GM18519 (cell line): ENCODE results near the gene STK17A.
A peak's percentile ranks its signal among the peaks of the same experiment; 100 is the strongest.
"Not testable (repeated sequence)": the region's sequence is repeated elsewhere in the genome, so short reads cannot be mapped to it uniquely, and the experiment has no call there.

Experiments
- ATAC-seq: cut with Tn5 transposase; IDR thresholded peaks from one replicate; pipeline ENCODE4 v1.9.1; 2021; ENCODE audit warnings: mild to moderate bottlenecking, moderate library complexity; ENCODE audit not compliant: unreplicated experiment, low FRiP score

Gene STK17A

DNA sequence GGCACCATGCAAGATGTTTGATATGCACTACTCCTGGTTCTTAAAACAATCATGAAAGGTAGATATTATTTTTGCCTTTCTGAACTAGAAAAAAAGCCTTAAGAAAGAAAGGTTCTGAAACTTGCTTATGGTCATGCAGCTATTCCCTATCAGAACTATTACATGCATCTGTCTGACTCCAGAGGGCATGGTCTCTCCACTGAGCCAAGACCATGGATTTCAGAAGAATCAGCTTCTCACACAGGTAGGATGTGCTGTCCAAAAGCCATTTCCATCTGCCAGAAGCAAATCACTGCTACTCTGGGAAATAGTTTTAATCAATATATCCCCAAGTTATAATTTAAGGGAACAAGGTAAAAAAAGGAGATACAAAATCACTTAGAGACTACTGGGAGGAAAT is 69.5 kb downstream of the STK17A start:
- ATAC-seq: no peak

DNA sequence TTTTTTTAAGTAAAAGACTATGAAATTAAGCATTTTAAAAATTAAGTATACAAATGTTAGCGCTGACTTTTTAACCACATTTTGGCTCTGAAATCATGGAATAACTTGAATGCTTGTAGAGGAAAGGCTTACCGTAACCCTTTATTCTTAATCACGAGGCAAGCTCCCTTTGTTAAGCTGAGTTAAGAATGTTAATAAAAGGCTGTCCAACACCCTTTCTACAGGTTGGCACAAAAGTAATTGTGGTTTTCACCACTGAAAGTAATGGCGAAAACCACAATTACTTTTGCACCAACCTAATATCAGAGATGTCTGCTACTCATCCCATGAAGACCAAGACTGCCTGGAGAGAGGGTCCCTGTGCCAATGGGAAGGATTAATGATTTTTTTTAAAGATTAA is 70.6 kb downstream of the STK17A start:
- ATAC-seq: no peak

DNA sequence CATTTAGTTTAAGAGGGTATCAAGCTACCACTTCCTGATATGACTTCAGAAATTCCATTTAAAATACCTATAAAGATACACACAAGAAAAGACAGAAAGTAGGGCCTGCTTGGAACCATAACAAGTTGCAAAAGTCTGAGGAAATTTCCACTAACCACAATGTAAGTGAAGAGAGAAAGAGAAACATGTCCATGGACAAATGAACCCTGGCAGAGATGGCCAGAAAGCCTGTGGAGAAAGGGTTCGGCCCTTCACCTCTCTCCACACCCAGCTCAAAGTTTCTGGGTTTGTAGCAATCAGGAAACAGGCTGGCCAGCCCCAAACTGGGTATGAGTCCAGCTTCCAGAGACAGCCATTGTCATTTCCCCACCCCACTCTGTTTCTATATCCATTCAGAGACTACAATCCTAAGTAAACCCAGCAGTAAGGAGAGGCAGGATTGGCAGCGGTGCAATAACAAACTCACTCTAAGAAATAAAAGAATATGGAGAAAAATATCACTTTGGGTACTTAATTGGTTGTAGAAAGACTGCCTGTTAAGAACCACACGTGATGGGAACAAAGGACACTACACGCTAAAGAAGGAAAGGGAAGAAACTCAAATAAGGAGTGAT is 71.1 kb downstream of the STK17A start:
- ATAC-seq: no peak

DNA sequence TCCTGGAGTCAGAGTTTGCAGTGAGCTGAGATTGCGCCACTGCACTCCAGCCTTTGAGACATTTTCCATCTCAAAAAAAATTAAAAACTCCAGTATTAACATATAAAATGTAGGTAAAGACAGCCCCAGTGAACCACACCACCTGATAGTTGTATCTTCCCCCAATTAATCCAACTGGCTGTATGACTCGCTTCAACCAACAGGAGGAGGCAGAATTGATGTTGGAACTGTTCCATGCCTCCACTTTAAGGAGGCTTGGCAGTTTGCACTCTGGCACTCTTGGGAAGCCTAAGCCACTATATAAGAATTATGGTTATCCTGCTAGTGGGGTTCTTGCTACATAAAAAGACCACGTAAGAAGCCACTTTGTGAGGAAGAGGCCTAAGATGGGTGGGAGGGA is 72.7 kb downstream of the STK17A start:
- ATAC-seq: no peak

DNA sequence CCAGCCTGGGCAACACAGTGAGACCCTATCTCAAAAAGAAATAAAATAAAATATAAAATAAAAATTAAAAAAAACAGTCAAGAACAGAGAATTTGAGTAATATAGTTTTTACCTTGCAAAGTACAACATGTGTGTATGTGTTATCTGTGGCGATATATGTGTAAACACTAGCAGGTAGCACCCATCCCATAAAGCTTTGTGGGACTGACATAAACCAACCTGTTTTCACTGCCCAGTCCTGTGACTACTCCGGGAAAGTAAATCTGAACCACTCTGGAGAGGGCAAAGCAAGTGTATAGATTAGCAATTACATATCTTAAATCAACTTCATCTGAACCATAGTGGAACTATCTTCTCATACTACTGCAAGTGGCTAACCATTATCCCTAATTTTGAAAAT is 74.1 kb downstream of the STK17A start:
- ATAC-seq: no peak

DNA sequence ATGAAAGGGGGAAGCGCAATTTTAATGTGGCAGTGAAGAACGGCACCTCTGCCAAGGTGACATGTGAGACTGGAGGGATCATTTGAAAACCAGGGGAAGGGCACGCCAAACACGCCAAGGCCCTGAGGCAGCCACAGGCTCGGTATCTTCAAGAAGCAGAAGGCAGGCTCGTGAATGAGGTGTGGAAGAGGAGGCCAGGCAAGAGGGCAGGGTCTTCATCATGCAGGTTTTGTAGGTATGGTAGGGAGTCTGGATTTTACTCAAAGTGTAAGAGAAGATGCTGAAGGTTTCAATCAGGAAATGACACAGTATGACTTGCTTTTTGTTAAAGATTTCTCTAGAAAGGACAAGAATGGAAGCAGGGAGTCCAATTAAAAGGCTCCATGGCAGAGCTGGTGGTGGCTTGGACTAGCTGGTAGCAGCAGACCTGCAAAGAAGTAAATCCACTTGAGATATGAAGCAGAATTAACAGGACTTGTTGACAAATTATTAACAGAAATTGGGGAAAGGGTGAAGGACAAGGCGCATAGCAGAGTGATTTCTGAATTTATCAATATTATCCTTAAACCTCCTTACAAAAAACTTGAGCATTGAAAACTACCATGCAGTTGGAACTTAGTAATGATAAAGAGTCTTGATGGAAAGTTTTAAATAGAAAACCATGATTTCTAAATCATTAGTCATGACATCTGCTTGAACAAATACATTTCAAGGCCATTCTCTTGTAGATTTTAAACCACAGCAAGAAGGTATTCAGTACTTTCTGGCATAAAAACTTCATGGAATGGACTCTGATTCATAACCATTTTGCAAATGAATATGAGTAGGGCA is 76.0 kb downstream of the STK17A start:
- ATAC-seq: peak; percentile 75

DNA sequence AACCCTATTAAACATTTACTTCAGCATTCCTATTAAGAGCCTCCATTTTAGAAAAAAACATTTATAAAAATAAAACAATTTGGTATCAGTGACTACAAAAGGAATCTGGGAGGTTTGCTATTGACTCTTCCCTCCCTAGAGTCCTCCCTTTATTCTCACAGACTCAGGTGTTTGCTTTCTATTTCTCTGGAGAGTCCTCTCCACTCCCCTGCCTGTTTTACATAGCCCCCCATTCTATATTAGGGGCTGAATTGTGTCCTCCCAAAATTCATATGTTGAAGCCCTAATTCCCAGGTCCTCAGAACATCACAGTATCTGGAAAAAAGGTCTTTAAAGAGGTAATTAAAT is 76.6 kb downstream of the STK17A start:
- ATAC-seq: no peak

DNA sequence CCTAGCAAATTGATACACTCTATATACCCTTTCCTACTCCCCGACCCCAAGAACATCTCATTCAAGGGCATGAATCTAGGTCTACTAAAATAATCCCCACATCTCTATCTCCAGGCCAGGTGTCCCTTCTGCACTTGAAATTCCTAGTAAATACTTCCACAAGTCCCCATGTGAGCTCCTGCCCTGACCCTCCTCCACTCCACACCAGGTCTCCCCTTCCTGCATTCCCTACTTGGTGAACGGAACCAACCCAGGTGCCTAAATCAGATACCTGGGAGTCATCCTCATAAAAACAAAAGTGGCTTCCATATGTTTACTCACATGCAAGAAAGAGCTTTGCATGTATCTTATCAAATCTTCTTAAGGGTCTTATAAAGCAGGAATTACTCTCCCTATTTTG is 77.2 kb downstream of the STK17A start:
- no peak for ATAC-seq

DNA sequence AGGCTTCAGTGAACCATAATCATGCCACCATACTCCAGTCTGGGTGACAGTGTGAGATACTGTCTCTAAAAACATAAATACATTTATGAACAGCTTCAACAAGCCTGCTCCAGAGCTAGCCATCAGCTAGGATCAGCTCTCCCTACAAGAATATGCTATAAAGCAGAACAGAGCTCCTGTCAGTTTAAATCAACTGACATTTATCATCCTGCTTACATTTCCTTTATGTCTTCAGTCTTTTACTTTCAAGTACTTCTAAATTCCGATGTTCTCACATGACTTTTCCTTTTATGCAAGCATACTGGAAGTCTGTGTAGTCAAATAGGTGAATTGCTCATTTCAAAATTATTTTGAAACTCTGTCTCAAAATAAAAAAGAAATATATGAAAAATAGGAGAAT is 81.8 kb downstream of the STK17A start:
- no peak for ATAC-seq

DNA sequence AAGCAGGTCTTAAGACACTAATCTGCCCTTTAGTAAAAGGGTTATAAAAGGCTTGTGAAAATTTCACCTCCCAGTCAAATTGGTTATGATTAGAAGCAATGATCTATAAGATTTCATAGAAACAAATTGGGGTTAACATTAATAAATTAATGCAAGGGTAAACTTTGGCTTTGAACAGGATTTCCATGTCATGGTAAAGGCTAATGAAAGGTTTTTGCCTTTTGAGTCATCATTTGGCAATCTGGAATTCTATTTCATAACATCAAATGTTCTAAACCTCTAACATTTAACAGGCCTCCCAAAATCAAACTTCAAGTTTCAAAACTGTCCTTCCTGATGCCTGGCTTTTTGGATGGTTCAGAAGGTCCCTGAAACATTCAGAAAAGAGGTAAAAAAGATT is 84.0 kb downstream of the STK17A start:
- no peak for ATAC-seq

DNA sequence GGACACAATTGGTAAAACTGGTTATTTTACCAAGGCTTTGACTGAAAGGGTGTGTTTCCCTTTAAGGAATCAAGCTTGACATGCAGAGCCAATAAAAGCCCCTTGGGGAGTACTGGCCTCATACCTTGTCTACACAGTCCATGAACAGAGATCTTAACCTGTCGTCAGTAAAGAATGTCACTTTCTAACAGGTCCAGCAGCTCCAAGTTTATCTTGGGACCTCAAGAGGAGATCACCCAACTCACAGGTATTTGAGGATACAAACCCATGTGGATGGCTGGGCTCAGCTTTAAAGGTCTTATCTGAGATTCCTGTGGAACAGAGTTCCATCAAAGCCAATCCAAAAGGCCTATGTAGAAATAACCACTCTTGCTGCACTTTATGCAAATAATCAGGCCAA is 85.1 kb downstream of the STK17A start:
- ATAC-seq: no peak

DNA sequence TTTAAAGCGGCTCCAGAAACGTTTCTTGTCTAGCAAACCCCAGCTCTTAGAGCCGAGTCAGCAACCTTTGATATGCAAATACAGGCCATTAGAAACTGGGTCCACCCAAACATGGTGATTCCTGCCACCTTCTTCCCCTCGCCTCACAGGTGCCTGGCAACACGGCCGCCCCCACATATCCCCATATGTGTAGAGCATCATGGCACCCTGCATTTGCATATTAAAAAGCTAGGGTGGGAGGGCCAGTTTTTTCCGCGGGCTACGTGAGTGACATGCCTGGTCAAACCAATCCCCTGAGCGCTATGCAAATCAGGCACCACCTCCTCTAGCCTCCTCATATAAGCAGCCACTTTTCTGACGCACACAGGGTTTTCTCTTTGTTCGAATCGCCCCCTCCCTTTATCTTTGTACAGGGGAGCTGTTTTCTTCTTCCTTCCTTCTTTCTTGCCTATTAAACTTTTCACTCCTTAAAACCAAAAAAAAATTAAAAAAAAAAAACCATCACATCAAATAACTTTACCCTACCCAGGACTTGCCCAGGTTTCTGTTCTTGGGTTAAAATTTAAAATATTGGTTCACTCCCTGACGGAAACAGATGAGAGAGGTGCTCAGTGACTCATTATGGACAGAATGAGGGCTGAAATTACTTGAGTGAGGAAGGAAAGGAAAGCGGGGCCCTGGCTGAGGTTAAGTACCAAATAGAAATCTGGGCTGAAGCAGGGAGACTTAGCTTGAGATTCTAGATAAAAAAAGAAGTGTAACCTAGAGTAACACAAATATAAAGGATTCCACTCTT is 86.6 kb downstream of the STK17A start:
- no peak for ATAC-seq

DNA sequence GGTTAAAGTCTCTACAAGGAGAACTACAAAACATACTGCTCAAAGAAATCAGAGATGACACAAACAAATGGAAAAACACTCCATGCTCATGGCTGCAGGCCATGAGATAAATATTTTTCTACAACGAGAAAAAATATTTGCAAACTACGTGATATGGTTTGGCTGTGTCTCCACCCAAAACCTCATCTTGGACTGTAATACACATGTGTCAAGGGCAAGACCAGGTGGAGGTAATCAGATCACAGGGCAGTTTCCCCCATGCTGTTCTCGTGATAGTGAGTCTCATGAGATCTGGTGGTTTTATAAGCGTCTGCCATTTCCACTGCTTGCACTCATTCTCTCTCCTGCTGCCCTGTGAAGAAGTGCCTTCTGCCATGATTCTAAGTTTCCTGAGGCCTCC is 88.6 kb downstream of the STK17A start:
- ATAC-seq: no peak

DNA sequence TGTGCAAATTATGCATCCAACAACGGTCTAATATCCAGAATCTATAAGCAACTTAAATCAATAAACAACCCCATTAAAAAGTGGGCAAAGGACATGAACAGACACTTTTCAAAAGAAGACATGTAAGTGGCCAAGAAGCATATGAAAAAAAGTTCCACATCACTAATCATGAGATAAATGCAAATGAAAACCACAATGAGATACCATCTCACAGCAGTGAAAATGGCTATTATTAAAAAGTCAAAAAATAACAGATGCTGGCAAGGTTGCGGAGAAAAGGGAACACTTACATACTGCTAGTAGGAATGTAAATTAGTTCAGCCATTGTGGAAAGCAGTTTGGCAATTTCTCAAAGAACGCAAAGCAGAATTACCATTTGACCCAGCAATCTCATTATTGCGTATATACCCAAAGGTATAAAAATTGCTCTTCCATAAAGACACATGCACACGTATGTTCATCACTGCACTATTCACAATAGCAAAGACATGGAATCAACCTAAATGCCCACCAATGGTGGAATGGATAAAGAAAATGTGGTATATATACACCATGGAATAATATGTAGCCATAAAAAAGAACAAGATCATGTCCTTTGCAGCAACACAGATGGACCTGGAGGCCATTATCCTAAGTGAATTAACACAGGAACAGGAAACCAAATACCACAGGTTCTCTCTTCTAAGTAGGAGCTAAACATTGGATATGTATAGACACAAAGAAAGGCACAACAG is 90.5 kb downstream of the STK17A start:
- not testable (repeated sequence) for ATAC-seq

DNA sequence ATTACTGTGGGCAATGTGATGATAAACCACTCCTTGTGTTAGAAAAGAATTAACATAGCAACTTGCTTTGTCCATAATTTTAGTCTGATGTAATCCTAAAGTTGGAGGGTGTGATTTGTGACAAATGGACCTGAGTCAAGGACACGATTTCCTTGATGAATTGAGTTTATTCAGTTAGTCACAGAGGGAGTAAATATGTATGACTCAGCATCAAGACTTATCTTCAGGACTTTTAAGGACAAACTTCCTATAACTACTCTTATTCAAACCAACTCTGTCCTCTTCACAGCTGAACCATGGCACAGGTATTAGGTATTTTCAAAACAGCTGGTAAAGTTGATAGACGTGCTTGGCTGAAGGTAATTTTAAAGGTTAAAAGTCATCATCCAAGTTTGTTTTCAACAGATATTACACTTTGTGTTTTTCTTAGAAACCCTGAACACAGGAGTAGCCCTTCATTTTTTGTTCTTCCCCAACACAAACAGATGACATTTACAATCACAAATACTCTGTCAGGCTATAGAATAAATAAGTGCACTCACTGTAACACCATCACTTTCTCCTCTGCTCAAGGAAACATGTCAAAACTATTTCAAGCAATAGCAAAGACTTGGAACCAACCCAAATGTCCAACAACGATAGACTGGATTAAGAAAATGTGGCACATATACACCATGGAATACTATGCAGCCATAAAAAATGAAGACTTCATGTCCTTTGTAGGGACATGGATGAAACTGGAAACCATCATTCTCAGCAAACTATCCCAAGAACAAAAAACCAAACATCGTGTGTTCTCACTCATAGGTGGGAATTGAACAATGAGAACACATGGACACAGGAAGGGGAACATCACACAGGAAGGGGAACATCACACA is 91.9 kb downstream of the STK17A start:
- no peak for ATAC-seq
